ENCODE measurements around the gene TNNC2.

The TNNC2 gene

DNA sequence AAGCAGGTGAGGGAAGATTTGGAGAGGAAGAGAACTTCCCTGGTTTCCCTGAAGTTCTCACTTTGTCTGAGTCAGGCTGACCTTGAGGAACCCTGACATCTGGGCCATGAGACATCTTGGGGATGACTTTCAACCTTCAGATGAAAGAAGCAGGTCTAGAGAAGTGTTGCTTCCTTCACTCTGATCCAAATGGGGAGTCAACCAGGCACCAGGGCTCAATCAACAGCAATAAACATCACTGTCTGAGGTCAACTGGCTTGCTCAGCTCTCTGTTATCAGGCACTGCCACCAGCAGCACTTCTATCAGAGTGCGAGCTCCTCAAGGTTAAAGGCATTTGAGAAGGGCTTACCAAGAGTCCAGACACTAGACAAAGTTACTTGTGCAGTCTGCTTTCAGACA, 23.8 kb upstream of the TNNC2 start:
- Histone ChIP-seq H2AK5ac (ENCODE audit: low read length) (no peak overlapping the region), H3K27ac (ENCODE audit: low read depth, low read length) (no peak overlapping the region), H2BK120ac (ENCODE audit: low read depth, low read length) (no peak overlapping the region), H3K36me3 (ENCODE audit: control insufficient read depth, insufficient read depth, low read length) (no peaks in the 10 kb centered on the region), H2BK15ac (replicated peaks; ENCODE audit: low read depth) (no peak overlapping the region), H3K4me3 (ENCODE audit: low read length) (no peak overlapping the region), H4K8ac (ENCODE audit: low read depth, low read length) (no peak overlapping the region), H3K18ac (ENCODE audit: low read length) (no peak overlapping the region), H3K56ac (ENCODE audit: low read length) (no peak overlapping the region), H3K9ac (ENCODE audit: low read length) (no peak overlapping the region), H3K4me1 (ENCODE audit: control insufficient read depth, low read depth, low read length) (no peaks in the 10 kb centered on the region), H3K4ac (ENCODE audit: low read depth, low read length) (no peak overlapping the region), H3K27me3 (ENCODE audit: insufficient read depth, low read length, poor library complexity) (no peaks in the 10 kb centered on the region), H3K79me2 (ENCODE audit: control insufficient read depth, insufficient read depth, low read length) (no peaks in the 10 kb centered on the region), H3K23ac (ENCODE audit: low read length) (no peak overlapping the region), H2BK5ac (ENCODE audit: low read length) (no peak overlapping the region), H4K5ac (ENCODE audit: low read length) (no peak overlapping the region), H3K4me2 (ENCODE audit: low read length) (no peak overlapping the region), H3K79me1 (ENCODE audit: low read length) (no peaks in the 10 kb centered on the region)
- WGBS (ENCODE audit: extremely low coverage, insufficient coverage, low lambda C conversion rate): no CpG with 5 or more reads among the region's 1 CpG
- no peak for DNase-seq

DNA sequence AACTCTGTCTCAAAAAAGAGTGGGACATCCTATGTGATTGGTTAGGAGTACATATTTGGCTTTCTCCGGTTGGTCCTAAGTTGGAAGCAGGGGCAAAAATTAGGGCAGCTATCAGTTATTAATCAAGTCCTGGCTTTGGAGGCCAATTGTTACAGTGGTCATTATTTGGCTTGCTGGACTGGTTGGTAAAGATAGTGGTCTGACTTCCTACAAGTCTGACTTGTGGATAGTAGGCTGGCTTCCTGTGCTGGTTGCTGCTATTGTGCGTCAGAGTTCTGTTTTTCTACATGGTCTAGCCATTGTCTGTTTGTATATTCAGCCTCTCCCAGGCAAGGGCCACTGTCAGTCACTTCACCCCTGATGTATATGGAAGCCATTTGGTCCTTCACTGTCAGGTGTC, 23.1 kb upstream of the TNNC2 start:
- no peaks in the 10 kb centered on the region for H3K79me1 ChIP-seq (ENCODE audit: low read length)
- no peak overlapping the region for H3K4me2 ChIP-seq (ENCODE audit: low read length)
- H3K4me3 ChIP-seq (ENCODE audit: low read length): no peak overlapping the region
- no peak overlapping the region for H3K23ac ChIP-seq (ENCODE audit: low read length)
- no peak overlapping the region for H3K18ac ChIP-seq (ENCODE audit: low read length)
- H4K8ac ChIP-seq (ENCODE audit: low read depth, low read length): no peak overlapping the region
- no peak overlapping the region for H3K27ac ChIP-seq (ENCODE audit: low read depth, low read length)
- H2BK5ac ChIP-seq (ENCODE audit: low read length): no peak overlapping the region
- H2BK15ac ChIP-seq (replicated peaks; ENCODE audit: low read depth): no peak overlapping the region
- H3K4ac ChIP-seq (ENCODE audit: low read depth, low read length): no peak overlapping the region
- H3K4me1 ChIP-seq (ENCODE audit: control insufficient read depth, low read depth, low read length): no peaks in the 10 kb centered on the region
- H2AK5ac ChIP-seq (ENCODE audit: low read length): no peak overlapping the region
- H3K9ac ChIP-seq (ENCODE audit: low read length): no peak overlapping the region
- H3K56ac ChIP-seq (ENCODE audit: low read length): no peak overlapping the region
- H2BK120ac ChIP-seq (ENCODE audit: low read depth, low read length): no peak overlapping the region
- no peaks in the 10 kb centered on the region for H3K79me2 ChIP-seq (ENCODE audit: control insufficient read depth, insufficient read depth, low read length)
- H4K5ac ChIP-seq (ENCODE audit: low read length): no peak overlapping the region
- no peaks in the 10 kb centered on the region for H3K27me3 ChIP-seq (ENCODE audit: insufficient read depth, low read length, poor library complexity)
- WGBS (ENCODE audit: extremely low coverage, insufficient coverage, low lambda C conversion rate): no CpG with 5 or more reads among the region's 2 CpGs
- no peaks in the 10 kb centered on the region for H3K36me3 ChIP-seq (ENCODE audit: control insufficient read depth, insufficient read depth, low read length)
- no peak for DNase-seq

DNA sequence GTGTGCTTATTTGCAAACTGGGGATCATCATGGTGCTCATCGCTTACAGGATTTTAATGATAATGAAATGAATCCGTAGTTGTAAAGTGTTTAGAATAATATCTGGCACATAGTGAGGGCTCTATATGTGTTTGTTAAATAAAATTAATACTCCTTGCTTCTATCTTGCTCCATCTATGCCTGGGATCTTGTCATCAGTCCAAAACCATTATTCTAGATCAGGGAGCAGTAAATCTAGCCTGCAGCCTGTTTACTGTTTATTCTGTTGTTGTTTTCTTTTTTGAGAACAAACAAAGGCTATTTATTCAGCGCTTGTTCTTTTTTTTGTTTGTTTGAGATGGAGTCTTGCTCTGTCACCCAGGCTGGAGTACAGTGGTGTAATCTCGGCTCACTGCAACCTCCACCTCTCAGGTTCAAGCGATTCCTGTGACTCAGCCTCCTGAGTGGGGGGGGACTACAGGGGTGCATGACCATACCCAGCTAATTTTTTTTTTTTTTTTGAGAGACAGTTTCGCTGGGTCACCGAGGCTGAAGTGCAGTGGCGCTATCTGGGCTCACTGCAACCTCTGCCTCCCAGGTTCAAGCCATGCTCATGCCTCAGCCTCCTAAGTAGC, 22.0 kb upstream of the TNNC2 start:
- Histone ChIP-seq H3K27me3 (ENCODE audit: insufficient read depth, low read length, poor library complexity) (no peaks in the 10 kb centered on the region), H2BK15ac (replicated peaks; ENCODE audit: low read depth) (no peak overlapping the region), H2AK5ac (ENCODE audit: low read length) (no peak overlapping the region), H3K79me1 (ENCODE audit: low read length) (no peaks in the 10 kb centered on the region), H3K23ac (ENCODE audit: low read length) (no peak overlapping the region), H3K36me3 (ENCODE audit: control insufficient read depth, insufficient read depth, low read length) (no peaks in the 10 kb centered on the region), H3K4me2 (ENCODE audit: low read length) (no peak overlapping the region), H3K79me2 (ENCODE audit: control insufficient read depth, insufficient read depth, low read length) (no peaks in the 10 kb centered on the region), H3K56ac (ENCODE audit: low read length) (no peak overlapping the region), H2BK120ac (ENCODE audit: low read depth, low read length) (no peak overlapping the region), H2BK5ac (ENCODE audit: low read length) (no peak overlapping the region), H3K18ac (ENCODE audit: low read length) (no peak overlapping the region), H3K4ac (ENCODE audit: low read depth, low read length) (no peak overlapping the region), H3K9ac (ENCODE audit: low read length) (no peak overlapping the region), H3K4me3 (ENCODE audit: low read length) (no peak overlapping the region), H4K5ac (ENCODE audit: low read length) (no peak overlapping the region), H3K27ac (ENCODE audit: low read depth, low read length) (no peak overlapping the region), H3K4me1 (ENCODE audit: control insufficient read depth, low read depth, low read length) (no peaks in the 10 kb centered on the region), H4K8ac (ENCODE audit: low read depth, low read length) (no peak overlapping the region)
- DNase-seq: no peak
- no CpG with 5 or more reads among the region's 8 CpGs for WGBS (ENCODE audit: extremely low coverage, insufficient coverage, low lambda C conversion rate)

DNA sequence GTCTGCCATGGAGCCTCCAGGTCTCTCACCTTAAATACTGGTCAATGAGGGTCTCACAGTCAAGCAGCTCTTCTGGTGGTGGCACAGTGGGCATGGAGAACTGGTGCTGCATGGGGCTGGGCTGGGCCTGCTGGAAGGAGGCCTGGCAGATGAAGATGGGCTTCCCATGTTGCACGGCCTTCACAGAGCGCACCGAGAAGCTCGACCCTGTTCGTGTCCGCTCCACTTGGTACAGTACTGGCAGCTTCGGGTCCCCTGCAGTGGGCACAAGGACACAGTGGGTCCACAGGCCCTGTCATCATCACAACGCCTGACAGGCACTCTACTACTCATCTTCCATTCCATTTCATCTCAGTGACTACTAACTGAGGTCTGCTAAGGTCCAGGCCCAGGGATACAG, 21.3 kb upstream of the TNNC2 start:
- Histone ChIP-seq H3K36me3 (ENCODE audit: control insufficient read depth, insufficient read depth, low read length) (no peaks in the 10 kb centered on the region), H3K79me1 (ENCODE audit: low read length) (no peaks in the 10 kb centered on the region)

DNA sequence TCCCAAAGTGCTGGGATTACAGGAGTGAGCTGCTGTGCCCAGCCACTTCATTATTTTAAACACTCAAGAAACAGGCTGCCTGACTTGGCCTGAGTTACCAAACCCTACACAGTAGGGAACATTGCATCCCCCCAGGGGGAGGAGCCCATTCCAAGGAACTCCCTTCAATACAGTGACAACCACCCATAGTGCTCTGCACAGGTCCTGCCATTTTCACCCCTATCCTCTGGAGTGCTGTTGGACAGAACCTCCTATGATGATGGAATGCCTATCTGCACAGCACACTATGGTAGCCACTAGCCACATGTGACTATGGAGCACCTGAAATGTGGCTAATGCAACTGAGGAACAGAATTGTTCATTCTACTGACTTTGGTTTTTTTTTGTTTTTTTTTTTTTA, 18.3 kb upstream of the TNNC2 start:
- no peak overlapping the region for H2AK5ac ChIP-seq (ENCODE audit: low read length)
- no peak overlapping the region for H2BK120ac ChIP-seq (ENCODE audit: low read depth, low read length)
- no peak overlapping the region for H3K27ac ChIP-seq (ENCODE audit: low read depth, low read length)
- no peak overlapping the region for H3K4ac ChIP-seq (ENCODE audit: low read depth, low read length)
- no peak overlapping the region for H3K23ac ChIP-seq (ENCODE audit: low read length)
- no peaks in the 10 kb centered on the region for H3K79me2 ChIP-seq (ENCODE audit: control insufficient read depth, insufficient read depth, low read length)
- no peak overlapping the region for H4K5ac ChIP-seq (ENCODE audit: low read length)
- H3K4me1 ChIP-seq (ENCODE audit: control insufficient read depth, low read depth, low read length): no peaks in the 10 kb centered on the region
- H3K9ac ChIP-seq (ENCODE audit: low read length): no peak overlapping the region
- H3K56ac ChIP-seq (ENCODE audit: low read length): no peak overlapping the region
- no peak overlapping the region for H2BK15ac ChIP-seq (replicated peaks; ENCODE audit: low read depth)
- H3K18ac ChIP-seq (ENCODE audit: low read length): no peak overlapping the region
- H2BK5ac ChIP-seq (ENCODE audit: low read length): no peak overlapping the region
- no peak overlapping the region for H3K4me3 ChIP-seq (ENCODE audit: low read length)
- H3K36me3 ChIP-seq (ENCODE audit: control insufficient read depth, insufficient read depth, low read length): peaks cover 2% of the 10 kb centered on the region
- no peak overlapping the region for H4K8ac ChIP-seq (ENCODE audit: low read depth, low read length)
- no peak overlapping the region for H3K4me2 ChIP-seq (ENCODE audit: low read length)
- H3K27me3 ChIP-seq (ENCODE audit: insufficient read depth, low read length, poor library complexity): no peaks in the 10 kb centered on the region
- H3K79me1 ChIP-seq (ENCODE audit: low read length): no peaks in the 10 kb centered on the region
- no peak for DNase-seq

More for the DNA sequence above, 21.3 kb upstream of the TNNC2 start:
- H3K23ac ChIP-seq (ENCODE audit: low read length): no peak overlapping the region
- H3K4me3 ChIP-seq (ENCODE audit: low read length): no peak overlapping the region
- no peak overlapping the region for H2BK5ac ChIP-seq (ENCODE audit: low read length)
- H3K18ac ChIP-seq (ENCODE audit: low read length): no peak overlapping the region
- no peak overlapping the region for H3K56ac ChIP-seq (ENCODE audit: low read length)
- DNase-seq: no peak
- H3K79me2 ChIP-seq (ENCODE audit: control insufficient read depth, insufficient read depth, low read length): no peaks in the 10 kb centered on the region
- no peak overlapping the region for H4K5ac ChIP-seq (ENCODE audit: low read length)
- no peak overlapping the region for H3K9ac ChIP-seq (ENCODE audit: low read length)
- H4K8ac ChIP-seq (ENCODE audit: low read depth, low read length): no peak overlapping the region
- H2BK15ac ChIP-seq (replicated peaks; ENCODE audit: low read depth): no peak overlapping the region
- no peaks in the 10 kb centered on the region for H3K4me1 ChIP-seq (ENCODE audit: control insufficient read depth, low read depth, low read length)
- no CpG with 5 or more reads among the region's 8 CpGs for WGBS (ENCODE audit: extremely low coverage, insufficient coverage, low lambda C conversion rate)
- no peak overlapping the region for H3K27ac ChIP-seq (ENCODE audit: low read depth, low read length)
- H3K4me2 ChIP-seq (ENCODE audit: low read length): no peak overlapping the region
- H2AK5ac ChIP-seq (ENCODE audit: low read length): no peak overlapping the region
- H2BK120ac ChIP-seq (ENCODE audit: low read depth, low read length): no peak overlapping the region
- no peak overlapping the region for H3K4ac ChIP-seq (ENCODE audit: low read depth, low read length)
- no peaks in the 10 kb centered on the region for H3K27me3 ChIP-seq (ENCODE audit: insufficient read depth, low read length, poor library complexity)

DNA sequence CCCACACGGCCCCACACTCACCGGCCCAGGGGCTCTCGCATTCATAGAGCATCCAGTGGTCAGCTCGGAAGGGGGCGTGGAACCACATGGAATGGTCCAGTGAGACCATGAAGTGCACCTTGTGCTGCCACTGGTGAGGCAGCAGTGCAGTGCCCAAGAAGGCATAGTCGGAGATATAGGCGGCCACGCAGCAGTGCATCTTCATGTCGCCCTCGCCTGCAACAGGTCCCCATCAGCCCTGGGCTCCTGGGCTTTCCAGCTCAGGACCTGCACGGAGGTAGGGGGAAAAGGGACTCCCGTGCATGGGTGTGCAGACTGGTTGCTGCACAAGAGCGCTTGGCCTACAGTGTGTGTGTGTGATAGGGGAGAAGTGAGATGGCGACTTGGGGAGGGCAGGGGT, 16.4 kb upstream of the TNNC2 start:
- Histone ChIP-seq H2BK15ac (replicated peaks; ENCODE audit: low read depth) (no peak overlapping the region), H3K79me1 (ENCODE audit: low read length) (no peaks in the 10 kb centered on the region), H3K4me1 (ENCODE audit: control insufficient read depth, low read depth, low read length) (no peaks in the 10 kb centered on the region), H3K27me3 (ENCODE audit: insufficient read depth, low read length, poor library complexity) (no peaks in the 10 kb centered on the region), H4K5ac (ENCODE audit: low read length) (no peak overlapping the region), H3K4me3 (ENCODE audit: low read length) (no peak overlapping the region), H3K27ac (ENCODE audit: low read depth, low read length) (no peak overlapping the region), H3K56ac (ENCODE audit: low read length) (no peak overlapping the region), H3K36me3 (ENCODE audit: control insufficient read depth, insufficient read depth, low read length) (peaks cover 2% of the 10 kb centered on the region), H3K23ac (ENCODE audit: low read length) (no peak overlapping the region), H4K8ac (ENCODE audit: low read depth, low read length) (no peak overlapping the region), H3K79me2 (ENCODE audit: control insufficient read depth, insufficient read depth, low read length) (no peaks in the 10 kb centered on the region), H3K9ac (ENCODE audit: low read length) (no peak overlapping the region), H3K4me2 (ENCODE audit: low read length) (no peak overlapping the region), H3K18ac (ENCODE audit: low read length) (no peak overlapping the region), H2AK5ac (ENCODE audit: low read length) (no peak overlapping the region), H2BK120ac (ENCODE audit: low read depth, low read length) (no peak overlapping the region), H3K4ac (ENCODE audit: low read depth, low read length) (no peak overlapping the region), H2BK5ac (ENCODE audit: low read length) (no peak overlapping the region)
- no peak for DNase-seq
- no CpG with 5 or more reads among the region's 14 CpGs for WGBS (ENCODE audit: extremely low coverage, insufficient coverage, low lambda C conversion rate)
